Mesendoderm (in vitro differentiated cells): ENCODE results near the gene OMA1.
"Not testable (repeated sequence)": the region's sequence is repeated elsewhere in the genome, so short reads cannot be mapped to it uniquely, and the experiment has no call there.

Experiments used
- DNase-seq: peaks from one replicate; pipeline ENCODE4 v3.0.0; 2013
- H2AK5ac ChIP-seq: 2 replicates; pipeline ENCODE4 v1.6.1; 2013; ENCODE audit warnings: low read length, inconsistent platforms
- H2BK120ac ChIP-seq: 2 replicates; pipeline ENCODE4 v1.6.1; 2013; ENCODE audit warnings: low read depth, mild to moderate bottlenecking, low read length, moderate library complexity, mixed read lengths
- H2BK15ac ChIP-seq: replicated peaks from 2 replicates; pipeline ENCODE4 v1.6.1; 2013; ENCODE audit warnings: low read depth, mild to moderate bottlenecking, moderate library complexity
- H2BK5ac ChIP-seq: 2 replicates; pipeline ENCODE4 v1.6.1; 2013; ENCODE audit warnings: low read length, inconsistent platforms
- H3K18ac ChIP-seq: 2 replicates; pipeline ENCODE4 v1.6.1; 2013; ENCODE audit warnings: mild to moderate bottlenecking, low read length, mixed read lengths
- H3K23ac ChIP-seq: one replicate; pipeline ENCODE4 v1.6.1; 2013; ENCODE audit warnings: low read length
- H3K27ac ChIP-seq: 2 replicates; pipeline ENCODE4 v1.5.1; 2013; ENCODE audit warnings: low read depth, mild to moderate bottlenecking, inconsistent platforms, low read length, moderate library complexity
- H3K27me3 ChIP-seq: 2 replicates; pipeline ENCODE4 v1.6.1; 2013; ENCODE audit warnings: low read length, control low read depth, mild to moderate bottlenecking, inconsistent platforms; ENCODE audit not compliant: insufficient read depth, poor library complexity
- H3K36me3 ChIP-seq: 2 replicates; pipeline ENCODE4 v1.6.1; 2013; ENCODE audit warnings: low read length, inconsistent platforms; ENCODE audit not compliant: control insufficient read depth, insufficient read depth
- H3K4ac ChIP-seq: one replicate; pipeline ENCODE4 v1.6.1; 2013; ENCODE audit warnings: low read depth, mild to moderate bottlenecking, low read length, moderate library complexity
- H3K4me1 ChIP-seq: 2 replicates; pipeline ENCODE4 v1.6.1; 2013; ENCODE audit warnings: low read depth, low read length, inconsistent platforms; ENCODE audit not compliant: control insufficient read depth
- H3K4me2 ChIP-seq: 2 replicates; pipeline ENCODE4 v1.6.1; 2013; ENCODE audit warnings: low read length
- H3K4me3 ChIP-seq: 2 replicates; pipeline ENCODE4 v1.5.1; 2013; ENCODE audit warnings: mild to moderate bottlenecking, low read length
- H3K56ac ChIP-seq: one replicate; pipeline ENCODE4 v1.6.1; 2013; ENCODE audit warnings: low read length
- H3K79me1 ChIP-seq: 2 replicates; pipeline ENCODE4 v1.6.1; 2013; ENCODE audit warnings: low read length, inconsistent platforms
- H3K79me2 ChIP-seq: 2 replicates; pipeline ENCODE4 v1.6.1; 2013; ENCODE audit warnings: mild to moderate bottlenecking, low read length; ENCODE audit not compliant: control insufficient read depth, insufficient read depth
- H3K9ac ChIP-seq: 2 replicates; pipeline ENCODE4 v1.6.1; 2013; ENCODE audit warnings: low read length, inconsistent platforms
- H4K5ac ChIP-seq: one replicate; pipeline ENCODE4 v1.6.1; 2013; ENCODE audit warnings: low read length
- H4K8ac ChIP-seq: one replicate; pipeline ENCODE4 v1.6.1; 2013; ENCODE audit warnings: low read depth, mild to moderate bottlenecking, control low read depth, low read length, moderate library complexity
- WGBS: extraction: QIAGEN DNeasy Blood & Tissue Kit; methylation state at CpG from one replicate; pipeline ENCODE4 v1.1.7; 2013; ENCODE audit warnings: low lambda C conversion rate, missing lambda C conversion rate; ENCODE audit not compliant: insufficient coverage; ENCODE audit errors: extremely low coverage; 5-methylcytosine and 5-hydroxymethylcytosine counted together

Gene OMA1

GRCh38 chr1:58539553-58539952 is 7.0 kb downstream of the OMA1 start:
- Histone ChIP-seq H3K56ac (no peak overlapping the region), H3K27ac (no peak overlapping the region), H3K23ac (no peak overlapping the region), H3K79me2 (no peaks in the 10 kb centered on the region), H4K5ac (no peak overlapping the region), H2BK5ac (no peak overlapping the region), H2AK5ac (no peak overlapping the region), H3K4me1 (no peaks in the 10 kb centered on the region), H4K8ac (no peak overlapping the region), H2BK120ac (no peak overlapping the region), H3K36me3 (no peaks in the 10 kb centered on the region), H3K4ac (no peak overlapping the region), H3K9ac (no peak overlapping the region), H3K79me1 (no peaks in the 10 kb centered on the region), H3K18ac (no peak overlapping the region), H3K4me2 (no peak overlapping the region), H3K4me3 (no peak overlapping the region), H2BK15ac (no peak overlapping the region), H3K27me3 (no peaks in the 10 kb centered on the region)
- no peak for DNase-seq
- no CpG with 5 or more reads among the region's 2 CpGs for WGBS

- no peak for DNase-seq
- no peak overlapping the region for H2BK120ac ChIP-seq
- H3K23ac ChIP-seq: no peak overlapping the region
- H2BK5ac ChIP-seq: no peak overlapping the region
- H3K18ac ChIP-seq: no peak overlapping the region
- H3K36me3 ChIP-seq: no peaks in the 10 kb centered on the region
- H2BK15ac ChIP-seq: no peak overlapping the region
- H3K4me2 ChIP-seq: no peak overlapping the region
- no peak overlapping the region for H3K9ac ChIP-seq
- no peaks in the 10 kb centered on the region for H3K27me3 ChIP-seq
- H2AK5ac ChIP-seq: no peak overlapping the region
- H3K79me1 ChIP-seq: no peaks in the 10 kb centered on the region
- H3K4me3 ChIP-seq: no peak overlapping the region
- H3K79me2 ChIP-seq: no peaks in the 10 kb centered on the region
- no peaks in the 10 kb centered on the region for H3K4me1 ChIP-seq
- no CpG with 5 or more reads among the region's 3 CpGs for WGBS
- no peak overlapping the region for H4K5ac ChIP-seq
- H4K8ac ChIP-seq: no peak overlapping the region
- no peak overlapping the region for H3K56ac ChIP-seq
- H3K27ac ChIP-seq: no peak overlapping the region
- H3K4ac ChIP-seq: no peak overlapping the region
Measured at GRCh38 chr1:58538821-58539220, 7.7 kb downstream of the OMA1 start.

- H2BK15ac ChIP-seq, H3K9ac ChIP-seq, H3K36me3 ChIP-seq, H3K27ac ChIP-seq, H3K79me2 ChIP-seq, H3K4me1 ChIP-seq, H3K4me3 ChIP-seq, H4K5ac ChIP-seq, H2AK5ac ChIP-seq, H4K8ac ChIP-seq, H2BK5ac ChIP-seq, DNase-seq, H3K27me3 ChIP-seq, H3K4ac ChIP-seq, H2BK120ac ChIP-seq, H3K79me1 ChIP-seq, H3K18ac ChIP-seq, H3K56ac ChIP-seq, H3K4me2 ChIP-seq, H3K23ac ChIP-seq: not testable (repeated sequence)
- WGBS: no CpG with 5 or more reads among the region's 1 CpG
Measured at GRCh38 chr1:58531842-58532241, 14.7 kb downstream of the OMA1 start.

DNA sequence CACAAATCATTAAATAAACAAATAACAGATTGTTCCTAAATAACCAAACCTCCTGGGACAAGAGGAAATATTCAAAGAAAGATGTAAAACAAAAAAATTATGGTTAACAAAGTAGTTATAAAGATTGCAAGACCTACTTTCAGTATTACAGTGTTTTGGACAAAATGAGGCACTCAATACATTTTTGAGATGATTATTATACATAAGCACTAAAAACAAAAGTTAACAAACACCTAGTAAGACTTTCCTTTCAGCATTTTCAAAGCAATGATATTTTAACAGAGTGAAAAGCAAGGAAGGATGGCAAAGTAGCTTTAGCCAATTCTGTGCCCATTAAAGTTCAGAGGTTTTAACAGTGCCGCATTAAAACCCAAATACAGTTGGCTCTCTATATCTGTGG is 17.2 kb downstream of the OMA1 start:
- H3K4me3 ChIP-seq: no peak overlapping the region
- H3K79me2 ChIP-seq: no peaks in the 10 kb centered on the region
- H3K9ac ChIP-seq: no peak overlapping the region
- no peaks in the 10 kb centered on the region for H3K4me1 ChIP-seq
- H3K56ac ChIP-seq: no peak overlapping the region
- no peaks in the 10 kb centered on the region for H3K27me3 ChIP-seq
- no peak overlapping the region for H2BK120ac ChIP-seq
- H3K23ac ChIP-seq: no peak overlapping the region
- no peak overlapping the region for H4K5ac ChIP-seq
- H2BK15ac ChIP-seq: no peak overlapping the region
- H3K36me3 ChIP-seq: no peaks in the 10 kb centered on the region
- no peaks in the 10 kb centered on the region for H3K79me1 ChIP-seq
- H3K27ac ChIP-seq: no peak overlapping the region
- no peak for DNase-seq
- no peak overlapping the region for H3K4ac ChIP-seq
- no peak overlapping the region for H4K8ac ChIP-seq
- no peak overlapping the region for H3K4me2 ChIP-seq
- no peak overlapping the region for H2BK5ac ChIP-seq
- H2AK5ac ChIP-seq: no peak overlapping the region
- H3K18ac ChIP-seq: no peak overlapping the region
- WGBS: no CpG with 5 or more reads among the region's 1 CpG

GRCh38 chr1:58528518-58528917 is 18.0 kb downstream of the OMA1 start:
- H3K79me2 ChIP-seq: no peaks in the 10 kb centered on the region
- no peak overlapping the region for H2AK5ac ChIP-seq
- H3K36me3 ChIP-seq: no peaks in the 10 kb centered on the region
- H3K9ac ChIP-seq: no peak overlapping the region
- H3K27ac ChIP-seq: no peak overlapping the region
- no peaks in the 10 kb centered on the region for H3K4me1 ChIP-seq
- no CpG with 5 or more reads among the region's 3 CpGs for WGBS
- no peak for DNase-seq
- no peak overlapping the region for H2BK15ac ChIP-seq
- H3K18ac ChIP-seq: no peak overlapping the region
- no peak overlapping the region for H3K23ac ChIP-seq
- H3K4me3 ChIP-seq: no peak overlapping the region
- H3K79me1 ChIP-seq: no peaks in the 10 kb centered on the region
- no peaks in the 10 kb centered on the region for H3K27me3 ChIP-seq
- H3K56ac ChIP-seq: no peak overlapping the region
- H4K8ac ChIP-seq: no peak overlapping the region
- no peak overlapping the region for H2BK120ac ChIP-seq
- no peak overlapping the region for H2BK5ac ChIP-seq
- no peak overlapping the region for H4K5ac ChIP-seq
- H3K4ac ChIP-seq: no peak overlapping the region
- H3K4me2 ChIP-seq: no peak overlapping the region

GRCh38 chr1:58524353-58524945 is 22.1 kb downstream of the OMA1 start:
- no peak overlapping the region for H3K27ac ChIP-seq
- no peak overlapping the region for H3K9ac ChIP-seq
- H3K23ac ChIP-seq: no peak overlapping the region
- no peaks in the 10 kb centered on the region for H3K4me1 ChIP-seq
- no peak overlapping the region for H3K4me2 ChIP-seq
- H2BK5ac ChIP-seq: no peak overlapping the region
- H4K8ac ChIP-seq: no peak overlapping the region
- no peak overlapping the region for H2BK15ac ChIP-seq
- no peaks in the 10 kb centered on the region for H3K79me1 ChIP-seq
- H3K18ac ChIP-seq: no peak overlapping the region
- no peak overlapping the region for H2BK120ac ChIP-seq
- no peaks in the 10 kb centered on the region for H3K27me3 ChIP-seq
- H4K5ac ChIP-seq: no peak overlapping the region
- DNase-seq: no peak
- H3K79me2 ChIP-seq: no peaks in the 10 kb centered on the region
- H2AK5ac ChIP-seq: no peak overlapping the region
- no CpG with 5 or more reads among the region's 3 CpGs for WGBS
- H3K4ac ChIP-seq: no peak overlapping the region
- no peaks in the 10 kb centered on the region for H3K36me3 ChIP-seq
- H3K56ac ChIP-seq: no peak overlapping the region
- no peak overlapping the region for H3K4me3 ChIP-seq
